GM19193 (cell line): Measurements from ENCODE around the gene ALDH5A1.

Source experiments
- POLR2A ChIP-seq: IDR thresholded peaks from 4 replicates; pipeline ENCODE4 v1.6.1; 2011; ENCODE audit not compliant: insufficient read depth, insufficient read length; ENCODE audit errors: extremely low read depth

Gene ALDH5A1

GRCh38 chr6:24564081-24564480 lies 69.3 kb downstream of the ALDH5A1 start:
- no peak for TF ChIP-seq POLR2A

GRCh38 chr6:24565196-24565595 lies 70.4 kb downstream of the ALDH5A1 start:
- TF ChIP-seq POLR2A = no peak

- no peak for TF ChIP-seq POLR2A
Observed at GRCh38 chr6:24566020-24566767, 71.4 kb downstream of the ALDH5A1 start.

- TF ChIP-seq POLR2A = no peak
Observed at GRCh38 chr6:24568683-24569082, 73.9 kb downstream of the ALDH5A1 start.

GRCh38 chr6:24569811-24570210 lies 75.0 kb downstream of the ALDH5A1 start:
- no peak for TF ChIP-seq POLR2A

- TF ChIP-seq POLR2A = no peak
Observed at GRCh38 chr6:24571361-24571760, 76.6 kb downstream of the ALDH5A1 start.

GRCh38 chr6:24574809-24575208 lies 80.0 kb downstream of the ALDH5A1 start:
- TF ChIP-seq POLR2A = no peak

- no peak for TF ChIP-seq POLR2A
Observed at GRCh38 chr6:24576447-24576846, 81.7 kb downstream of the ALDH5A1 start.

- TF ChIP-seq POLR2A = no peak
Observed at GRCh38 chr6:24581084-24581669, 86.4 kb downstream of the ALDH5A1 start.

GRCh38 chr6:24583463-24584381 lies 89.0 kb downstream of the ALDH5A1 start:
- TF ChIP-seq POLR2A = no peak

- TF ChIP-seq POLR2A = no peak
Observed at GRCh38 chr6:24584382-24584720, 89.6 kb downstream of the ALDH5A1 start.
